ENCODE data around the gene LRRC10B.
A peak's percentile ranks its signal among the peaks of the same experiment; 100 is the strongest.

Gene LRRC10B

DNA sequence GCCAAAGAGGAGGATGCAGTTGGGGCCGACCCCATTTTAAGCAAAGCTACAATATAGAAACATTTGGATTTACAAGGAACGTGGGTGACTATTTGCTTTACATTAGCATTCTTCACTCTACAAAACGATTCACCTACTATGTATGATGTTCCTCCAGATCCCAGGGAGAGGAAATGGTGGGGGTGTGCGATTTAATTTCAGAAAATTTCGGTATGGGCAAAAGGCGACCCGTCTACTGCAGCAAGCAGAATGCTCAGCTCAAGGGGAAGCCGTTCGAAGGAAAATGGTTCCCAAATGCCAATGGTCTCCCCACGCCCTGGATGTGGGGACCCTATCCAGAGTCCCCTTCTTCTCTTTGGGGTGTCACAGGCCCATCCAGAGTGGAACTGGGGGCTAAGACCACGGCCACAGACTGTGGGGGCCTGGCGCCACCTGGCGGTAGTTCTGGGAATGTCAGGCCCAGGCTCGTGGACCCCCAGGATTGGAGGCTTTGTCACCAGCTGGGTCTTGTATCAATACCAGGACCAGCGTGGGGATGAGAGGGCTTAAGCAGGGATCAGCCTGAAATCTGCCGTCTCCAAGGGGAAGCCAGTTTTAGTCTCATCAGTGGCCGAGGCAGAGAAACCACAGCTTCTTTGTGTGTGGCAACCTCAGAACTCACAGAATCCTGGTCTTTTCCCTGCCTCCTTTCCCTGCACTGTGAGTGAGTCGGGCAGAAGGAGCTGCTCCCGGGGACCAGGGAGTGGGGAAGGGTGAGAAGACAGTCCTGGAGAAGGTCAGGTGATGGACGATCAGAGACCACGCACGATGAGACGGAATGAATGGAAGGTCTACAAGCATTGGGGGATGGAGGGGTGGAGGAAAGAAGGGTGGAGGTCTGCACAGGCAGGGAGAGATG, 8.4 kb downstream of the LRRC10B start:
- no peak for TF ChIP-seq JUND (IDR thresholded peaks at IDR 0.05; ENCODE audit: low read depth)
- DNase-seq (ENCODE audit: low read depth in 1 of 2, low spot score in 1 of 2): peak in 1 of 2 experiments; percentile 88
- in situ Hi-C loops (cut with HindIII; ENCODE audit: low pct_unique_long_range_greater_than_20kb, low sequenced_read_pairs): no loop called here

DNA sequence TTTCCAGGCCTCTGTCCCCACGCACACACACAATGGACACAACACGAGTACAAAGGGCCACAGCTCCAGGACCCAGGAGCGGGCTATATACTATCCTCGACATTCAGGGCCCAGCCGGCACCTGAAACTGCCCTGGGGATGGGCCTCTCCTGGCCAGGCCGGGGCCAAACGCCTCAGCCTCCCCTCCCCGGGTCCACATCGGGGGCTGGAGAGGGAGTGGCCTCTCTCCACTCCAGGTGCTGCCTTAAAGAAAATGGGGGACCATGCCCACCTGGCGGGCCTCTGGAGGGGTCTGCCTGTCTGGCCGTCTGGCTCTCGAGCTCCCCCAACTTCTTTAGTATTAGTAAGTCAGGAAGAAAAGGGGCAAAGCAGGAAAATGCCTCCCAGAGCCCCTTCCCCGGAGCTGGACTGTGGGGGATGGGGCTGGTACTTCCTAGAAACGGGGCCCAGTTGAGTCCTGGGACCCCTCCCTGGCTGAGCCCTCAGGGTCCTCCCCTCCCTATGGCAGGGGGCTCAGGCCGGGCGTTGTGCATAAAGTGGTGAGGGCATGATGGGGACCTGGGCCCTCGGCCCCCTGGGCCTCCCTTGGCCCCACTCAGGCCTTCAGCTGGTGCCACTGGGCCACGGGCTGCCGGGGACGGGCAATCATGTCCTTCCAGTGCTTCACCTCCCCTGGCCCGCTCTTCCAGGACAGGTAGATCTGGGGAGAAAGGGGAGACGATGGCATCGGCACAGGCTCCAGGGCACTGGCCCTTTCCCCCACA, 9.7 kb downstream of the LRRC10B start:
- no peak for TF ChIP-seq JUND (IDR thresholded peaks at IDR 0.05; ENCODE audit: low read depth)
- in situ Hi-C loops (cut with HindIII; ENCODE audit: low pct_unique_long_range_greater_than_20kb, low sequenced_read_pairs): no loop called here
- no peak for DNase-seq (ENCODE audit: low read depth in 1 of 2, low spot score in 1 of 2)

DNA sequence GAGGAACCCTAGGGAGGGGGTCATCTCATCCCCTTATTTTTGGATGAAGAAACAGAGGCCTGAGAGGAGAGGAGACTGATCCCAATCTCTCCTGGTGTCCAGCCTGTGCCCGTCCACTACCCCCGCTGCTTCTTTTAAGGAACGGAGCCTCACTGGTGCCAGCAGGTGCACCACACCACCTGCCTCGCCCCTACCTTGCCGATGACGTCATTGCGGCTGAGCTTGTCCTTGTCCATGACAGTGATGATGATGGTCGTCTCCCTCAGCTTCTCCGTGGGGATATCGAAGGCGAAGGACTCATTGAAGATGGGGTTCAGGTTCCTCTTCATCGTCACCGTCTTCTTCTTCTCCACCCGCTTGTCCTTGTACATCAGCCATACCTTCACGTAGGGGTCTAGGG, 14.3 kb downstream of the LRRC10B start:
- no peak for TF ChIP-seq JUND (IDR thresholded peaks at IDR 0.05; ENCODE audit: low read depth)
- in situ Hi-C loops (cut with HindIII; ENCODE audit: low pct_unique_long_range_greater_than_20kb, low sequenced_read_pairs): no loop called here

GRCh38 chr11:61524446-61524845, 15.9 kb downstream of the LRRC10B start:
- DNase-seq (ENCODE audit: low read depth in 1 of 2, low spot score in 1 of 2): no peak
- in situ Hi-C loops (cut with HindIII; ENCODE audit: low pct_unique_long_range_greater_than_20kb, low sequenced_read_pairs): no loop called here
- TF ChIP-seq JUND (IDR thresholded peaks at IDR 0.05; ENCODE audit: low read depth): no peak

More for the DNA sequence above, 14.3 kb downstream of the LRRC10B start:
- no peak for DNase-seq (ENCODE audit: low read depth in 1 of 2, low spot score in 1 of 2)

GRCh38 chr11:61524963-61525587, 16.5 kb downstream of the LRRC10B start:
- in situ Hi-C loops (cut with HindIII; ENCODE audit: low pct_unique_long_range_greater_than_20kb, low sequenced_read_pairs): no loop called here
- DNase-seq (ENCODE audit: low read depth in 1 of 2, low spot score in 1 of 2): no peak
- TF ChIP-seq JUND (IDR thresholded peaks at IDR 0.05; ENCODE audit: low read depth): no peak

GRCh38 chr11:61526229-61526628, 17.7 kb downstream of the LRRC10B start:
- DNase-seq (ENCODE audit: low read depth in 1 of 2, low spot score in 1 of 2): no peak
- no peak for TF ChIP-seq JUND (IDR thresholded peaks at IDR 0.05; ENCODE audit: low read depth)
- in situ Hi-C loops (cut with HindIII; ENCODE audit: low pct_unique_long_range_greater_than_20kb, low sequenced_read_pairs): no loop called here

DNA sequence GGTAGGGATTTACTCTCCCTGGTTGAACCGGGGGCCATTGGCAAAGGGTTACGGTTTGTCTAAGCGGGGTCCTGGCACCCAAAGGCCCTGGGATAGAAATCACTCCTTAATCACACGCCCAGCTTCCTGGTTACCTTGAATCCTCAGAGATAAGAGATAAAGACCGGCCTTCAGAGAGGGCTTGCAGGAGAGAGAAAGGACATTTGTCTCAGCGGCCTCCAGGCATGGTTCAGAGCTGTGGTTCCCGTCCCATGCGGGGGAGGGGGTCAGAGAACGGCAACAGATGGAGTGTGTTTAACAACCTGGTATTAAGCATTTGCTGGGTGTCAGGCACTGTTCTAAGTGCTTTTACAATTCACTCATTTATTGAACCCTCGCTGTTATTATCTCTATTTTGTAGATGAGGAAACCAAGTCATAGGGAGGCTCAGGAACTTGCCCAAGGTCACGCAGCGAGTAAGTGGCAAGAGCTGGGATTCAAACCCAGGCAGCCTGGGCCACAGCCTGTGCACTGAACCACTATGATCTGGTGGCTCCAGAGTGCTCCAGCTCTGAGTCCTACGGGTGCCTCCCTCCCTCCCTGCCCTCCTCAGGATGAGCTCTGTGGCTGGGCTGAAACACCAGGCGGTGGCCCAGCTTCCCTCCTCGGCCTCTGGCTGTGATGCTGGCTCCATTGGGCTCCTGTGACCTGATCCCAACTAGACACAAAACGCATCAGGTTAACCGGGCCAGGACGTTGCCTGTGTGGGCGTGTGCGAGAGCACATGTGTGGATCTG, 18.6 kb downstream of the LRRC10B start:
- in situ Hi-C loops (cut with HindIII; ENCODE audit: low pct_unique_long_range_greater_than_20kb, low sequenced_read_pairs): no loop called here
- no peak for TF ChIP-seq JUND (IDR thresholded peaks at IDR 0.05; ENCODE audit: low read depth)

DNA sequence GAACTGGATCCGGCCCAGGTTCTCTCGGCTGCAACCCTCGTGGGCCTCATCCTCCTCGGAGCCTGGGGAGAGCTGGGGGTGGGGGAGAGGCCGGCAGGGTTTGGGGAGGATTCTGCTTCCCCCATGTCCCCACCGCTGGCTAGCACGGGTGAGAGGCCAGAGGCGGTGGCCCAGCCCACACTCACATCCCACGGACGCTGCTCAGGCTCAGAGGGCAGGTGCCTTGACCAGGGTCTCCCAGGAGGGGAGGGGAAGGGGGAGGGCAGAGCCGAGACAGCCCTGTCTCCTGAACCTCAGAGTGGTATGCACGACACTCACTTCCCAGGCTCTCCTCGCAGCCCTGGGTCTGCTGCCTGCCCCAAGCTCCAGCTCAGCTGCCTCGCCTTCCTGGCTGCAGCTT, 19.6 kb downstream of the LRRC10B start:
- DNase-seq (ENCODE audit: low read depth in 1 of 2, low spot score in 1 of 2): no peak
- no peak for TF ChIP-seq JUND (IDR thresholded peaks at IDR 0.05; ENCODE audit: low read depth)
- in situ Hi-C loops (cut with HindIII; ENCODE audit: low pct_unique_long_range_greater_than_20kb, low sequenced_read_pairs): no loop called here

More for the DNA sequence above, 18.6 kb downstream of the LRRC10B start:
- DNase-seq (ENCODE audit: low read depth in 1 of 2, low spot score in 1 of 2): no peak

- DNase-seq (ENCODE audit: low read depth in 1 of 2, low spot score in 1 of 2): no peak
- no peak for TF ChIP-seq JUND (IDR thresholded peaks at IDR 0.05; ENCODE audit: low read depth)
- in situ Hi-C loops (cut with HindIII; ENCODE audit: low pct_unique_long_range_greater_than_20kb, low sequenced_read_pairs): no loop called here
Observed at GRCh38 chr11:61529537-61530225, 21.1 kb downstream of the LRRC10B start.

DNA sequence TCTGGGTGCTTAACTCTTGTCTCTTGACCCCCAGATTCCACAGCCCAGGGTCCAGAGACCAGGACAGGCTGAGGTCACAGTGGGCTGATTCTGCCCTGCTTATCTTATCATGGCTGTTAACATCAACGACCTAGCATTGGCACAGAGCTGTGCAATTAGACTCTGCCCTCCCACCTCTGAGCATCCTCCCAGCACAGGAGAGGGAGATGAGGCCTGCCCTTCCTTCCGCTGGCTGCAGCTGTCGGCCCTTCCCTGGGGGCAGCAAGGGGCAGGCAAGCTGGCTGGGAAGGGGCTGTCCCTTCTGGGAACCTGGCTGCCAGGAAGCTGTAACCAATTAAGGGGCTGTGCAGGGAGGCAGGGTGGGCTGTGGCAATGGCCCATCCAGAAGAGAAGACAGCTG, 22.5 kb downstream of the LRRC10B start:
- TF ChIP-seq JUND (IDR thresholded peaks at IDR 0.05; ENCODE audit: low read depth): no peak
- no peak for DNase-seq (ENCODE audit: low read depth in 1 of 2, low spot score in 1 of 2)
- in situ Hi-C loops (cut with HindIII; ENCODE audit: low pct_unique_long_range_greater_than_20kb, low sequenced_read_pairs): no loop called here

DNA sequence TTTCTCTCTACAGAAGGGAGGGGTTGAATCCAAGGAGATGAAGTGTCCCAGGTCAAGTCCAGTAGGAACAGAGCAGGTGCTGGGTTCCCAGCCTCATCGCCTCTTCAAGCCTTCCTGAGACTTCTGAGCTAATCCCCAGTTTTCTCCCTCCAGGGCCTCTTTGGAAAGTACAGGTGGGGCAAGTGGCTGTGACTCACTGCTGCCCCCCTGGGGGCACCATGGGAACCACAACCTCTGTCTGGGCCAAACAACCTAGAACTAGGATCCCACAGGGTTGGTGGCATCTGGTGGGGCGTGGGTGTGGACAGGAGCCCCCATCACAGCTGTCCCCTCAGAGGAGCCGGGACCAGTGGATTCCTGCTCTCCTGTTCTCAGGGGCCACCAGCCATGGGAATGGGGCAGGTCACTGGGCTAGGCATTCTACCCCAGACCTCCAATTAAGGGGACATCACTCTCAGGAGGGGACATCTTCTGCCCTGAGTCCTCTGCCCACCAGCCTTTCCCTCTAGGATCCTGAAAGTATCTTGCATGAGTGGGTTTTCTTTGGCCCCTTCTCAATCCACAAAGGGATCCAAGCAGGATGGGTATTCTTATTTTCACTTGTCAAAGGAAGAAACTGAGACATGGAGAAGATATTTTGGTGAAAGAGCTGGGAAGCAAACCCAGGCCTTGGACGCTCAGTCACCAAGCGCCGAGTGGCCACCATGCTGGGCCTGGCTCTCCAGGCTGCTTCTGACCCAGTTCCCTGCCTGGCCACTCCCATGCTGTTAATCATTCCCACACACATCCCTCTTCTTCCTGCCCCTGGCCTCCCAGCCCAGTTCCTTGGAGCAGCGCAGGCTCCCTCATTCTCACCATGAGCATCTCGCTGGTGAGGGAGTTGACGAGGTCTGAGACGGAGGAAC, 23.8 kb downstream of the LRRC10B start:
- peak; percentile 82 to 91 for DNase-seq (ENCODE audit: low read depth in 1 of 2, low spot score in 1 of 2)
- in situ Hi-C loops (cut with HindIII; ENCODE audit: low pct_unique_long_range_greater_than_20kb, low sequenced_read_pairs): no loop called here

More for the DNA sequence above, 23.8 kb downstream of the LRRC10B start:
- TF ChIP-seq JUND (IDR thresholded peaks at IDR 0.05; ENCODE audit: low read depth): no peak
